Breast epithelium (tissue), 4 donors: ENCODE data around the gene RIOK1. TPM values are rescaled to one million over a fixed set of nuclear protein-coding genes. Genes with fewer than 3 reads are reported as not detected.

Source experiments
- DNase-seq, 2 donors: peaks; one replicate each; pipeline ENCODE4 v3.0.0-alpha.2; 2019; ENCODE audit warnings: low spot score in 2 of 2
- H3K27ac ChIP-seq, 2 donors: fragments of 200-600 bp; sonication (generic) in 1 of 2; one replicate each; pipeline ENCODE4 v1.5.1; 2016 to 2019; ENCODE audit warnings: mild to moderate bottlenecking in 1 of 2
- H3K27me3 ChIP-seq, 2 donors: fragments of 200-600 bp; sonication (generic) in 1 of 2; one replicate each; pipeline versions ENCODE4 v1.5.1 to v1.6.0; 2017 to 2019; ENCODE audit warnings: control low read depth in 1 of 2, mild to moderate bottlenecking in 1 of 2
- H3K36me3 ChIP-seq: fragments of 200-600 bp; one replicate; pipeline ENCODE4 v1.5.1; 2019
- H3K4me1 ChIP-seq, 2 donors: fragments of 200-600 bp; sonication (generic); one replicate each; pipeline ENCODE4 v1.5.1; 2016 to 2019; ENCODE audit warnings: control low read depth in 1 of 2
- H3K4me3 ChIP-seq, 3 donors: fragments of 200-600 bp; sonication (generic); 1 replicate in 2 of 3; 2 replicates in 1 of 3; pipeline ENCODE4 v1.5.1; 2016 to 2019; ENCODE audit warnings: mild to moderate bottlenecking in 3 of 3, moderate library complexity in 2 of 3
- H3K9me3 ChIP-seq, 2 donors: fragments of 200-600 bp; sonication (generic) in 1 of 2; one replicate each; pipeline ENCODE4 v1.5.1; 2016 to 2019; ENCODE audit warnings: control low read depth in 1 of 2
- POLR2A ChIP-seq: fragments of 450-650 bp; IDR thresholded peaks from one replicate; pipeline ENCODE4 v1.6.1; 2016; ENCODE audit warnings: antibody characterized with exemption, mild to moderate bottlenecking, moderate library complexity
- POLR2AphosphoS5 ChIP-seq, 3 donors: sonication (generic); formaldehyde crosslinking; IDR thresholded peaks; one replicate each; pipeline ENCODE4 v1.6.1; 2017; ENCODE audit warnings: antibody characterized with exemption in 3 of 3
- intact Hi-C: fragments of 100-400 bp; cut with DNase I; formaldehyde crosslinking; loops from one replicate; pipeline ENCODE4 v1.15.1; 2023; ENCODE audit warnings: low total_unique reads
- total RNA-seq, 3 donors: library from RNA; depleted of rRNA; stranded (reverse); fragments of >200 nt; gene quantifications; one replicate each; pipeline ENCODE4 v1.1.0, GENCODE V29; 2016
- TF ChIP-seq, protein P1 (sequence below), 3 donors: fragments of 450-650 bp; IDR thresholded peaks; one replicate each; pipeline ENCODE4 v1.5.1; 2016 to 2017; ENCODE audit warnings: antibody characterized with exemption in 3 of 3, mild to moderate bottlenecking in 3 of 3, moderate library complexity in 3 of 3

RIOK1 gene
- total RNA-seq, 3 donors from 2014 or later: 15.8 to 38.6 (median 26.9) TPM

DNA sequence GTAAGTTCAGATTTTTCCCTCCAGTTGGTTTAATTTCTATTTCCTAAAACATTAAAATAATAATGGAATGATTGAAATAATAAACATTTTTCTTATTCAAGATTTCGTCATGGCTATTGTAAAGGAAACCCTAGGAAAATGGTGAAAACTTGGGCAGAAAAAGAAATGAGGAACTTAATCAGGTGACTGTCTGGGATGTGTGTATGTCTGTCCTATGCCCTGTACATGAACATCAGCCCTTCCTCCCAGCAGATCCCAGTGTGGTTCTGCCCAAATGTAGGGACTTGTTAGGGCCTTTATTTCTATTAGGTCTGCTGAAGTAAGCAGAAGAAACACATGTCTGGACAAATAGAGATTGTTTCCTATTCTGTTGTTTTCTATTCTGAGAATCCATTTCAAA lies 13.1 kb downstream of the RIOK1 start:
- Histone ChIP-seq H3K36me3 (peaks cover 8% of the 10 kb centered on the region), H3K4me1 (no peaks in the 10 kb centered on the region), H3K9me3 (no peaks in the 10 kb centered on the region), H3K4me3 (no peak overlapping the region), H3K27me3 (no peaks in the 10 kb centered on the region), H3K27ac (no peak overlapping the region)
- TF ChIP-seq, protein P1, sequence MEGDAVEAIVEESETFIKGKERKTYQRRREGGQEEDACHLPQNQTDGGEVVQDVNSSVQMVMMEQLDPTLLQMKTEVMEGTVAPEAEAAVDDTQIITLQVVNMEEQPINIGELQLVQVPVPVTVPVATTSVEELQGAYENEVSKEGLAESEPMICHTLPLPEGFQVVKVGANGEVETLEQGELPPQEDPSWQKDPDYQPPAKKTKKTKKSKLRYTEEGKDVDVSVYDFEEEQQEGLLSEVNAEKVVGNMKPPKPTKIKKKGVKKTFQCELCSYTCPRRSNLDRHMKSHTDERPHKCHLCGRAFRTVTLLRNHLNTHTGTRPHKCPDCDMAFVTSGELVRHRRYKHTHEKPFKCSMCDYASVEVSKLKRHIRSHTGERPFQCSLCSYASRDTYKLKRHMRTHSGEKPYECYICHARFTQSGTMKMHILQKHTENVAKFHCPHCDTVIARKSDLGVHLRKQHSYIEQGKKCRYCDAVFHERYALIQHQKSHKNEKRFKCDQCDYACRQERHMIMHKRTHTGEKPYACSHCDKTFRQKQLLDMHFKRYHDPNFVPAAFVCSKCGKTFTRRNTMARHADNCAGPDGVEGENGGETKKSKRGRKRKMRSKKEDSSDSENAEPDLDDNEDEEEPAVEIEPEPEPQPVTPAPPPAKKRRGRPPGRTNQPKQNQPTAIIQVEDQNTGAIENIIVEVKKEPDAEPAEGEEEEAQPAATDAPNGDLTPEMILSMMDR (IDR thresholded peaks at IDR 0.05): no peak
- no peak for TF ChIP-seq POLR2A
- no peak for TF ChIP-seq POLR2AphosphoS5 (IDR thresholded peaks at IDR 0.05)
- intact Hi-C loops: no loop called here
- DNase-seq: no peak

DNA sequence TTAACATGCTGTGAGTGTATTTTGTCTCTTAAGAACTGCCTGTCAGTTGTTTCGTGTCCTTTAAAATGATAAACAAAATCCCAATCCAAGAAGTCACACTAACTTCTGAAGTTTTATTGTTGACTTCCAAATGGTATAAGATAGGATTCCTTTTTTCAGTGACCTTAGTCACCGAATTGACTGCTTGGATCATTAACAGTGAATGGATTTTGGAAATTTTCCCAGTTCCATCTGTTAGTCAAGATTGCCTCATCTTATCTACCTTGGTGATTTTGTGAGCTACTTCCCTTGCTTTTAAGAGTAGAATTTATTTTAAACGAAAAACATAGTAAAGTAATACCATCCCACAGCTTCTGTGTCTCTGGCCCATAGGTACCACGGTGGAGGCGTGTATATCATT lies 14.9 kb downstream of the RIOK1 start:
- H3K9me3 ChIP-seq: no peaks in the 10 kb centered on the region
- H3K4me3 ChIP-seq: no peak overlapping the region
- H3K4me1 ChIP-seq: no peaks in the 10 kb centered on the region
- DNase-seq: no peak
- intact Hi-C loops: loop anchor here (2.0 kb wide), 1 partner anchor 76 kb away; no protein-coding TSS in a partner anchor
- no peaks in the 10 kb centered on the region for H3K27me3 ChIP-seq
- peaks cover 8% of the 10 kb centered on the region for H3K36me3 ChIP-seq
- TF ChIP-seq, protein P1 (IDR thresholded peaks at IDR 0.05): no peak
- no peak overlapping the region for H3K27ac ChIP-seq

DNA sequence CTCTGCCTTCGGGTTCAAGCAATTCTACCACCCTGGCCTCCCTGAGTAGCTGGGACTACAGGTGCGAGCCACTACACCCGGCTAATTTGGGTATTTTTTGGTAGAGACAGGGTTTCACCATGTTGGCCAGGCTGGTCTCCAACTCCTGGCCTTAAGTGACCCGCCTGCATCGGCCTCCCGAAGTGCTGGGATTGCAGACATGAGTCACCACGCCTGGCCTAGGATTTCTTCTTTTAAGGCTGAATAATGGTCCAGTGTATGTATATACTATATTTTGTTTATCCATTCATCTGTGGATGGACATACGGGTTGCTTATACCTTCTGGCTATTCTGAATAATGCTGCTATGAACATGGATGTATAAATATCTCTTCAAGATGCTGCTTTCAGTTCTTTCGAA lies 17.1 kb downstream of the RIOK1 start:
- Histone ChIP-seq H3K36me3 (no peaks in the 10 kb centered on the region), H3K4me1 (no peaks in the 10 kb centered on the region), H3K27ac (no peak overlapping the region), H3K9me3 (no peaks in the 10 kb centered on the region), H3K4me3 (no peak overlapping the region), H3K27me3 (no peaks in the 10 kb centered on the region)
- no peak for DNase-seq
- TF ChIP-seq, protein P1 (IDR thresholded peaks at IDR 0.05): no peak
- TF ChIP-seq POLR2AphosphoS5 (IDR thresholded peaks at IDR 0.05) (no peak), POLR2A (no peak)
- intact Hi-C loops: no loop called here

DNA sequence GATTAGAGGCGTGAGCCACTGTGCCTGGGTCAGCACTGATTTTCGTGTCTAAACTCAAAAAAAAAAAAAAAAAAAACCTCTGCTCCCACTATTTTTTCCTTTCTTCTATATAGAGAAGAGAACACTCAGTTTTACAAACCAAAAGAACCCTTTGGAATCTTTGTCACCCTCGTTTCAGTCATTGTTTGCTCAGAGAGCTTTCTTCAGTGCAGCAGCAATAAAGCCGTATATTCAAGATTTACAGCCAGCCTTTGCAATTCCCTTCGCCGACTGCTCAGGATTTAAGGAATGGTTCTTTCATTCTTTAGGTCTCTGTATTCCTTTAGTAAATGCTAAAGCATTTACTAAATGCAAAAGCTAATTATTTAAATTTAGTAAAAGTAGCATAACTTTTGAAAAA lies 20.1 kb downstream of the RIOK1 start:
- no peaks in the 10 kb centered on the region for H3K4me1 ChIP-seq
- no peaks in the 10 kb centered on the region for H3K9me3 ChIP-seq
- H3K27ac ChIP-seq: no peak overlapping the region
- TF ChIP-seq POLR2AphosphoS5 (IDR thresholded peaks at IDR 0.05) (no peak), POLR2A (no peak)
- TF ChIP-seq, protein P1 (IDR thresholded peaks at IDR 0.05): no peak
- no peak overlapping the region for H3K4me3 ChIP-seq
- H3K36me3 ChIP-seq: peaks cover 9% of the 10 kb centered on the region
- H3K27me3 ChIP-seq: no peaks in the 10 kb centered on the region
- intact Hi-C loops: no loop called here
- no peak for DNase-seq

DNA sequence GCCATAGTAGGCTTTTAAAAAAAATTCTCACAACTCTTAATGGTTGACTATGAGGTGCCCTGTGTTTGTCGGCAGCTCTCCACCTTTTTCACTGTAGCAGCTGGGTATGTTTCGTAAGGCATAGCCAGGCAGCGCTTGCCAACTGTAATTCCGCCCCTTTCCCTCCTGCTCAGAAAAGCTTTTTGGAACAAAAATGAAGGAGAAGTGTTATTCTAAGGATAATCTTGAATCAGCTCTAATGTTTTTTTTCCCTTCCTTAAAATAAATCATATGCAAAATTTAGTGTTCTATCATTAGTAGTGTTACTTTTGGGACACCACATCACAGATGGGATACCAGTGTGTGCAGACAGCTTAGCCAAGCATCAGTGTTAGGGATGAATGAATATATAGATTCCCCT lies 21.2 kb downstream of the RIOK1 start:
- Histone ChIP-seq H3K36me3 (peaks cover 9% of the 10 kb centered on the region), H3K9me3 (no peaks in the 10 kb centered on the region)
- intact Hi-C loops: no loop called here

More for the DNA sequence above, 21.2 kb downstream of the RIOK1 start:
- Histone ChIP-seq H3K27me3 (no peaks in the 10 kb centered on the region), H3K27ac (no peak overlapping the region), H3K4me1 (no peaks in the 10 kb centered on the region), H3K4me3 (no peak overlapping the region)
- TF ChIP-seq POLR2A (no peak), POLR2AphosphoS5 (IDR thresholded peaks at IDR 0.05) (no peak)
- TF ChIP-seq, protein P1 (IDR thresholded peaks at IDR 0.05): no peak
- DNase-seq: no peak
